Liver (tissue), 9 donors: ENCODE data around the gene ATP2C1. TPM values are rescaled to one million over a fixed set of nuclear protein-coding genes. Genes with fewer than 3 reads are reported as not detected.

ENCODE experiments used
- DNase-seq: peaks from one replicate; pipeline ENCODE4 v3.0.0-alpha.2; 2017; ENCODE audit warnings: low spot score
- H3K27ac ChIP-seq, 2 donors: one replicate each; pipeline ENCODE4 v1.7.0; 2013; ENCODE audit warnings: inconsistent platforms in 2 of 2, low read length in 2 of 2, control low read depth in 1 of 2, low read depth in 1 of 2, mild to moderate bottlenecking in 1 of 2
- H3K27me3 ChIP-seq, 4 donors: one replicate each; pipeline versions ENCODE4 v1.6.1 to v1.7.0; 2013; ENCODE audit warnings: low read length in 3 of 4, inconsistent platforms in 1 of 4, mild to moderate bottlenecking in 1 of 4, moderate library complexity in 1 of 4; ENCODE audit not compliant: control insufficient read depth in 4 of 4, insufficient read depth in 4 of 4
- H3K36me3 ChIP-seq, 4 donors: one replicate each; pipeline versions ENCODE4 v1.6.1 to v1.7.0; 2013; ENCODE audit warnings: low read length in 3 of 4, mild to moderate bottlenecking in 3 of 4, low read depth in 1 of 4, moderate library complexity in 1 of 4; ENCODE audit not compliant: control insufficient read depth in 4 of 4, insufficient read depth in 3 of 4
- H3K4me1 ChIP-seq, 4 donors: one replicate each; pipeline versions ENCODE4 v1.6.1 to v1.7.0; 2013; ENCODE audit warnings: low read length in 3 of 4, mild to moderate bottlenecking in 3 of 4, moderate library complexity in 1 of 4; ENCODE audit not compliant: control insufficient read depth in 4 of 4, insufficient read depth in 4 of 4
- H3K4me3 ChIP-seq, 3 donors: one replicate each; pipeline versions ENCODE4 v1.6.1 to v1.7.0; 2013; ENCODE audit warnings: low read length in 3 of 3, control low read depth in 1 of 3, low read depth in 1 of 3, mild to moderate bottlenecking in 1 of 3
- H3K9ac ChIP-seq, 2 donors: one replicate each; pipeline ENCODE4 v1.7.0; 2013; ENCODE audit warnings: low read length in 2 of 2, mild to moderate bottlenecking in 2 of 2, moderate library complexity in 2 of 2, control low read depth in 1 of 2, low read depth in 1 of 2
- H3K9me3 ChIP-seq, 4 donors: one replicate each; pipeline versions ENCODE4 v1.6.1 to v1.7.0; 2013; ENCODE audit warnings: low read length in 3 of 4; ENCODE audit not compliant: control insufficient read depth in 4 of 4
- ATF3 ChIP-seq: IDR thresholded peaks from 2 replicates; pipeline ENCODE4 v1.6.1; 2016; ENCODE audit warnings: antibody characterized with exemption
- EGR1 ChIP-seq, 2 donors: IDR thresholded peaks; 2 replicates each; pipeline ENCODE4 v1.6.1; 2016 to 2018; ENCODE audit warnings: antibody characterized with exemption in 2 of 2, low read depth in 2 of 2
- FOXA1 ChIP-seq: IDR thresholded peaks from 2 replicates; pipeline ENCODE4 v1.6.1; 2016; ENCODE audit warnings: antibody characterized with exemption
- GABPA ChIP-seq, 2 donors: IDR thresholded peaks in 1 of 2; conservative IDR thresholded peaks in 1 of 2; 2 replicates each; pipeline ENCODE4 v1.6.1; 2016; ENCODE audit warnings: antibody characterized with exemption in 2 of 2, mild to moderate bottlenecking in 1 of 2, moderate library complexity in 1 of 2
- HNF4A ChIP-seq, 2 donors: conservative IDR thresholded peaks; 2 replicates each; pipeline ENCODE4 v1.6.1; 2016; ENCODE audit warnings: antibody characterized with exemption in 2 of 2, mild to moderate bottlenecking in 2 of 2
- HNF4G ChIP-seq: IDR thresholded peaks from 2 replicates; pipeline ENCODE4 v1.6.1; 2016; ENCODE audit warnings: antibody characterized with exemption
- JUND ChIP-seq, 2 donors: IDR thresholded peaks; 2 replicates each; pipeline ENCODE4 v1.6.1; 2016; ENCODE audit warnings: antibody characterized with exemption in 2 of 2
- NR2F2 ChIP-seq: IDR thresholded peaks from 2 replicates; pipeline ENCODE4 v1.6.1; 2016; ENCODE audit warnings: antibody characterized with exemption
- RAD21 ChIP-seq, 2 donors: IDR thresholded peaks; 2 replicates each; pipeline ENCODE4 v1.6.1; 2016; ENCODE audit warnings: antibody characterized with exemption in 2 of 2, mild to moderate bottlenecking in 2 of 2
- RXRA ChIP-seq, 2 donors: IDR thresholded peaks; 2 replicates each; pipeline ENCODE4 v1.6.1; 2017 to 2018; ENCODE audit warnings: antibody characterized with exemption in 2 of 2, mild to moderate bottlenecking in 1 of 2
- SP1 ChIP-seq: IDR thresholded peaks from 2 replicates; pipeline ENCODE4 v1.6.1; 2018; ENCODE audit warnings: antibody characterized with exemption, mild to moderate bottlenecking
- YY1 ChIP-seq: IDR thresholded peaks from 2 replicates; pipeline ENCODE4 v1.6.1; 2016; ENCODE audit warnings: antibody characterized with exemption, mild to moderate bottlenecking
- ZBTB33 ChIP-seq: IDR thresholded peaks from 2 replicates; pipeline ENCODE4 v1.6.1; 2016; ENCODE audit warnings: antibody characterized with exemption
- WGBS: extraction: QIAGEN DNeasy Blood & Tissue Kit; methylation state at CpG from one replicate; pipeline ENCODE4 v1.1.7; 2013; 5-methylcytosine and 5-hydroxymethylcytosine counted together
- polyA plus RNA-seq, 2 donors: library from polyadenylated mRNA; stranded (reverse) in 1 of 2; unstranded in 1 of 2; fragments of 200-250 nt in 1 of 2; fragments of >200 nt in 1 of 2; fragmentation: Nextera tagmentation in 1 of 2; extraction: Ambion mirVana in 1 of 2; gene quantifications; one replicate each; pipeline versions ENCODE4 v1.2.1 to v1.2.3, GENCODE V29; 2013 to 2015
- total RNA-seq, 2 donors: library from RNA; depleted of rRNA; stranded (reverse); fragments of >200 nt; gene quantifications; one replicate each; pipeline ENCODE4 v1.2.3, GENCODE V29; 2014
- TF ChIP-seq, protein P1 (sequence below): IDR thresholded peaks from 2 replicates; pipeline ENCODE4 v1.6.1; 2016; ENCODE audit warnings: antibody characterized with exemption, mild to moderate bottlenecking
- TF ChIP-seq, protein P2 (sequence below): fragments of 150-350 bp; IDR thresholded peaks from 2 replicates; pipeline ENCODE4 v1.5.1; 2017; ENCODE audit warnings: improper control_type of control experiment, low read depth, low read length; ENCODE audit not compliant: missing input control
- TF ChIP-seq, protein P3 (sequence below): IDR thresholded peaks from 2 replicates; pipeline ENCODE4 v1.6.1; 2016; ENCODE audit warnings: antibody characterized with exemption
- donor health status: healthy.
- donor health status: healthy.
- donor health status: healthy.
- donor health status: healthy.
- donor health status: healthy.

ATP2C1 gene
- total and polyA plus RNA-seq, 4 donors, result 10.5 to 45.1 (median 25.2) TPM

- TF ChIP-seq, protein P1, sequence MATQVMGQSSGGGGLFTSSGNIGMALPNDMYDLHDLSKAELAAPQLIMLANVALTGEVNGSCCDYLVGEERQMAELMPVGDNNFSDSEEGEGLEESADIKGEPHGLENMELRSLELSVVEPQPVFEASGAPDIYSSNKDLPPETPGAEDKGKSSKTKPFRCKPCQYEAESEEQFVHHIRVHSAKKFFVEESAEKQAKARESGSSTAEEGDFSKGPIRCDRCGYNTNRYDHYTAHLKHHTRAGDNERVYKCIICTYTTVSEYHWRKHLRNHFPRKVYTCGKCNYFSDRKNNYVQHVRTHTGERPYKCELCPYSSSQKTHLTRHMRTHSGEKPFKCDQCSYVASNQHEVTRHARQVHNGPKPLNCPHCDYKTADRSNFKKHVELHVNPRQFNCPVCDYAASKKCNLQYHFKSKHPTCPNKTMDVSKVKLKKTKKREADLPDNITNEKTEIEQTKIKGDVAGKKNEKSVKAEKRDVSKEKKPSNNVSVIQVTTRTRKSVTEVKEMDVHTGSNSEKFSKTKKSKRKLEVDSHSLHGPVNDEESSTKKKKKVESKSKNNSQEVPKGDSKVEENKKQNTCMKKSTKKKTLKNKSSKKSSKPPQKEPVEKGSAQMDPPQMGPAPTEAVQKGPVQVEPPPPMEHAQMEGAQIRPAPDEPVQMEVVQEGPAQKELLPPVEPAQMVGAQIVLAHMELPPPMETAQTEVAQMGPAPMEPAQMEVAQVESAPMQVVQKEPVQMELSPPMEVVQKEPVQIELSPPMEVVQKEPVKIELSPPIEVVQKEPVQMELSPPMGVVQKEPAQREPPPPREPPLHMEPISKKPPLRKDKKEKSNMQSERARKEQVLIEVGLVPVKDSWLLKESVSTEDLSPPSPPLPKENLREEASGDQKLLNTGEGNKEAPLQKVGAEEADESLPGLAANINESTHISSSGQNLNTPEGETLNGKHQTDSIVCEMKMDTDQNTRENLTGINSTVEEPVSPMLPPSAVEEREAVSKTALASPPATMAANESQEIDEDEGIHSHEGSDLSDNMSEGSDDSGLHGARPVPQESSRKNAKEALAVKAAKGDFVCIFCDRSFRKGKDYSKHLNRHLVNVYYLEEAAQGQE, result no peak
- no peak for TF ChIP-seq RAD21 (IDR thresholded peaks at IDR 0.05)
Observed at GRCh38 chr3:131020122-131020693, 126.3 kb downstream of the ATP2C1 start (continued).

- H3K36me3 ChIP-seq, result peaks cover 0 to 3% (median 1%) of the 10 kb centered on the region in 4 donors
- 36% methylated on average over 1 of the region's 1 CpG for WGBS
- no peaks in the 10 kb centered on the region for H3K27me3 ChIP-seq
- H3K27ac ChIP-seq, result no peak overlapping the region
- TF ChIP-seq HNF4A (conservative IDR thresholded peaks at IDR 0.05), result peak; percentile 54 to 68
- TF ChIP-seq JUND (IDR thresholded peaks at IDR 0.05), result no peak
- TF ChIP-seq FOXA1, result no peak
- TF ChIP-seq GABPA (IDR thresholded peaks at IDR 0.05 in 1 of 2, conservative IDR thresholded peaks at IDR 0.05 in 1 of 2), result no peak
- no peak for TF ChIP-seq EGR1 (IDR thresholded peaks at IDR 0.05; ENCODE audit: low read depth in 2 of 2)
- TF ChIP-seq, protein P1, result no peak
- H3K9ac ChIP-seq, result peak overlapping the region; percentile 28 to 77
- peak overlapping the region; percentile 69 to 93 (median 81) for H3K4me3 ChIP-seq
- no peak for DNase-seq
- peaks cover 2 to 21% (median 13%) of the 10 kb centered on the region in 4 donors for H3K4me1 ChIP-seq
- no peaks in the 10 kb centered on the region for H3K9me3 ChIP-seq
Observed at GRCh38 chr3:131025539-131025938, 131.7 kb downstream of the ATP2C1 start.

DNA sequence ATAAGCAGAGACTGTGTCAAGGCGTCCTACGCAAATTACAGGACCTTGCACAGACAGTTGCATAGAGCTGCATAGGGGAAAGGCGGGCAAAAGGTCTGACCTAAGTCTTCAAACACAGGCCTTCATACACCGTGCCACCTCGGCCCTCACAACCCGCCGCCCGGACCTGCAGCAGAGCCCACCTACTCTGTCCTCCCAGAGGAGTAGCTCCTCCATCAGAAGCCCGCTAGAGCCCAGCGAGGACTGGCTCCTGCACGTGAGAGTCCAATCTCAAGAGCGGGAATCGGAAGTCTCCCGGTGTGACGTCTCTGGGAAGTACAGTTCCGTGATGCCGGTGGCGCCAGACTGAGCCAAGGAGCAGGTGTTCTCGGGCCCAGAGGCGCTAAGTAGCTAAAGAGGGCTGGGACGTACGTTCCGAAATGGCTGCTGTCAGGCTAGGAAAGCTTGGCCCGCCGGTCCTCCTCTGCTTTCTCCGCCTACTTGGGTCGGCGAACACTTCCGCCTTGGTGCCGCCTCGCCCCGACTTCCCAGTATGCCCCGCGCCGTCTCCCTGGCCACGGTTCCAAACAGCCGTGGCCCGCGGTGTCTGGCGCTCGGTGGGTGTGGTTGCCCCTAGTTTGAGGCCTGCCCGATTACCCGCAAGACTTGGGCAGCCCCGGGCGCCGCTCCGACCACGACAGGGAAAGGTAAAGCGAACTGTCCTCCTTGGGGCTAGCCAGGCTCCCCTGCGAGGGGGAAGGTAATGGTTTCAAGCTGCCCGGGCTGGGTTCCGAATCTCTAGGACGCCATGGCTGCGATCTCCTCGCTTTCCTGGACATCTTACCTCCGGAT, 132.7 kb downstream of the ATP2C1 start, which contains the start of the genes ASTE1 and NEK11:
TSS of gene ASTE1 (minus strand) at position 505 of the 831 bp plus-strand sequence. CDS start 1,519 bp downstream, outside the sequence.
TSS of gene NEK11 (plus strand) at position 557 of the 831 bp plus-strand sequence. CDS start 2,832 bp downstream, outside the sequence.
- peak within 1 kb of the TSS; percentile 69 to 93 (median 81) for H3K4me3 ChIP-seq
- peaks cover 0 to 3% (median 1%) of the 10 kb centered on the region in 4 donors for H3K36me3 ChIP-seq
- H3K9ac ChIP-seq, result peak within 1 kb of the TSS; percentile 72 to 77
- under 1% methylated on average over 56 of the region's 56 CpGs for WGBS
- peak; percentile 92 for DNase-seq
- H3K4me1 ChIP-seq, result peaks cover 2 to 21% (median 13%) of the 10 kb centered on the region in 4 donors
- no peaks in the 10 kb centered on the region for H3K9me3 ChIP-seq
- H3K27ac ChIP-seq, result peak within 1 kb of the TSS; percentile 69 to 81
- no peaks in the 10 kb centered on the region for H3K27me3 ChIP-seq
- TF ChIP-seq YY1 (peak; percentile 97), HNF4G (no peak), ZBTB33 (no peak), NR2F2 (no peak), SP1 (peak; percentile 14), JUND (IDR thresholded peaks at IDR 0.05) (no peak), GABPA (IDR thresholded peaks at IDR 0.05 in 1 of 2, conservative IDR thresholded peaks at IDR 0.05 in 1 of 2) (peak in 1 of 2 donors; percentile 83), HNF4A (conservative IDR thresholded peaks at IDR 0.05) (peak in 1 of 2 donors; percentile 38), EGR1 (IDR thresholded peaks at IDR 0.05; ENCODE audit: low read depth in 2 of 2) (peak in 1 of 2 donors; percentile 59), ATF3 (no peak), RXRA (IDR thresholded peaks at IDR 0.05) (peak in 1 of 2 donors; percentile 23), RAD21 (IDR thresholded peaks at IDR 0.05) (peak in 1 of 2 donors; percentile 31)
- TF ChIP-seq, protein P2, sequence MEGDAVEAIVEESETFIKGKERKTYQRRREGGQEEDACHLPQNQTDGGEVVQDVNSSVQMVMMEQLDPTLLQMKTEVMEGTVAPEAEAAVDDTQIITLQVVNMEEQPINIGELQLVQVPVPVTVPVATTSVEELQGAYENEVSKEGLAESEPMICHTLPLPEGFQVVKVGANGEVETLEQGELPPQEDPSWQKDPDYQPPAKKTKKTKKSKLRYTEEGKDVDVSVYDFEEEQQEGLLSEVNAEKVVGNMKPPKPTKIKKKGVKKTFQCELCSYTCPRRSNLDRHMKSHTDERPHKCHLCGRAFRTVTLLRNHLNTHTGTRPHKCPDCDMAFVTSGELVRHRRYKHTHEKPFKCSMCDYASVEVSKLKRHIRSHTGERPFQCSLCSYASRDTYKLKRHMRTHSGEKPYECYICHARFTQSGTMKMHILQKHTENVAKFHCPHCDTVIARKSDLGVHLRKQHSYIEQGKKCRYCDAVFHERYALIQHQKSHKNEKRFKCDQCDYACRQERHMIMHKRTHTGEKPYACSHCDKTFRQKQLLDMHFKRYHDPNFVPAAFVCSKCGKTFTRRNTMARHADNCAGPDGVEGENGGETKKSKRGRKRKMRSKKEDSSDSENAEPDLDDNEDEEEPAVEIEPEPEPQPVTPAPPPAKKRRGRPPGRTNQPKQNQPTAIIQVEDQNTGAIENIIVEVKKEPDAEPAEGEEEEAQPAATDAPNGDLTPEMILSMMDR, result no peak
- TF ChIP-seq, protein P3, sequence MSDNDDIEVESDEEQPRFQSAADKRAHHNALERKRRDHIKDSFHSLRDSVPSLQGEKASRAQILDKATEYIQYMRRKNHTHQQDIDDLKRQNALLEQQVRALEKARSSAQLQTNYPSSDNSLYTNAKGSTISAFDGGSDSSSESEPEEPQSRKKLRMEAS, result peak; percentile 67
